K562 (cell line): Measurements from ENCODE around the gene PRTN3. TPM values are rescaled to one million over a fixed set of nuclear protein-coding genes. Genes with fewer than 3 reads are reported as not detected.

Experiments
- CBX2 ChIP-seq: fragments of 200-600 bp; sonication (generic); IDR thresholded peaks from one replicate; pipeline ENCODE4 v1.6.1; 2012; ENCODE audit warnings: mild to moderate bottlenecking, low read length, inconsistent platforms; ENCODE audit not compliant: insufficient read depth, poor library complexity, severe bottlenecking
- CTCFL ChIP-seq: IDR thresholded peaks from 2 replicates; pipeline ENCODE4 v1.6.1; 2011; ENCODE audit warnings: borderline replicate concordance, low read depth, mild to moderate bottlenecking, moderate library complexity, low read length; ENCODE audit not compliant: insufficient read depth, poor library complexity, severe bottlenecking
- CUX1 ChIP-seq: fragments of 200-800 bp; sonication (Bioruptor generic); IDR thresholded peaks from 2 replicates; pipeline ENCODE4 v1.6.1; 2016; ENCODE audit warnings: missing genetic modification characterization, missing compliant biosample characterization
- EGR1 ChIP-seq: fragments of 450-650 bp; conservative IDR thresholded peaks from 2 replicates; pipeline ENCODE4 v1.6.1; 2017; ENCODE audit warnings: mild to moderate bottlenecking
- FUS ChIP-seq: fragments of 200-400 bp; formaldehyde crosslinking; optimal IDR thresholded peaks from 2 replicates; pipeline ENCODE3; 2017; ENCODE audit warnings: low read depth, low read length
- GABPB2 ChIP-seq: fragments of 250-450 bp; sonication (Bioruptor Pico); conservative IDR thresholded peaks from 2 replicates; pipeline ENCODE4 v1.5.1; 2021; ENCODE audit warnings: mild to moderate bottlenecking
- HEY1 ChIP-seq: fragments of 250-450 bp; sonication (Bioruptor Pico); IDR thresholded peaks from 2 replicates; pipeline ENCODE4 v1.5.0; 2020; ENCODE audit warnings: mild to moderate bottlenecking, moderate library complexity, borderline replicate concordance
- SMAD3 ChIP-seq: fragments of 450-650 bp; formaldehyde crosslinking; conservative IDR thresholded peaks from 2 replicates; pipeline ENCODE4 v1.4.0; 2020; ENCODE audit warnings: mild to moderate bottlenecking
- STAT6 ChIP-seq: sonication (generic); formaldehyde crosslinking; IDR thresholded peaks from 2 replicates; pipeline ENCODE4 v1.8.1; 2023; ENCODE audit warnings: mild to moderate bottlenecking, missing genetic modification reagents
- ZNF347 ChIP-seq: fragments of 450-650 bp; formaldehyde crosslinking; IDR thresholded peaks from 2 replicates; pipeline ENCODE4 v1.4.0; 2020; ENCODE audit warnings: low read depth, mild to moderate bottlenecking, moderate library complexity
- ZNF586 ChIP-seq: fragments of 450-650 bp; formaldehyde crosslinking; conservative IDR thresholded peaks from 2 replicates; pipeline ENCODE4 v1.4.0; 2020; ENCODE audit warnings: mild to moderate bottlenecking, moderate library complexity
- ZNF696 ChIP-seq: fragments of 250-450 bp; sonication (Bioruptor Pico); conservative IDR thresholded peaks from 2 replicates; pipeline ENCODE4 v1.4.0; 2020; ENCODE audit warnings: mild to moderate bottlenecking, moderate library complexity
- ZNF766 ChIP-seq: fragments of 200-800 bp; sonication (Bioruptor generic); conservative IDR thresholded peaks from 2 replicates; pipeline ENCODE4 v1.6.1; 2016; ENCODE audit warnings: missing genetic modification characterization, missing compliant biosample characterization
- polyA plus RNA-seq, 8 experiments: library from polyadenylated mRNA; depleted of rRNA in 4 of 8; stranded (reverse) in 5 of 8; unstranded in 3 of 8; fragments of >200 nt; fragmentation: Nextera tagmentation in 2 of 8; fragmentation: Illumina TruSeq in 1 of 8; extraction: Ambion mirVana in 2 of 8; extraction: Trizol in 1 of 8; gene quantifications; 2 replicates each; pipeline versions ENCODE4 v1.2.1 to v1.2.3, GENCODE V29; 2011 to 2014; ENCODE audit warnings: inconsistent platforms in 1 of 8, missing spikeins in 1 of 8
- total RNA-seq, 7 experiments: library from RNA; depleted of rRNA in 6 of 7; stranded (reverse); fragments of >200 nt in 6 of 7; fragmentation: Illumina TruSeq in 2 of 7; extraction: Trizol in 2 of 7; gene quantifications; 2 replicates each; pipeline versions ENCODE4 v1.2.1 to v1.2.3, GENCODE V29; 2011 to 2021; ENCODE audit warnings: low replicate concordance in 1 of 7
- TF ChIP-seq, protein P1 (sequence below): fragments of 450-650 bp; conservative IDR thresholded peaks from 2 replicates; pipeline ENCODE4 v1.6.1; 2016; ENCODE audit warnings: missing genetic modification characterization, low read depth, mild to moderate bottlenecking, missing compliant biosample characterization, moderate library complexity

The PRTN3 gene
- total and polyA plus RNA-seq, 9 of the 15 experiments (the other 6 are each of a cell fraction or from before 2014, with no cell fraction given), result 0.14 to 0.86 (median 0.43) TPM; not detected in 3

- TF ChIP-seq GABPB2 (CRISPR knock-in tag) (no peak), FUS (peak; percentile 67), ZNF696 (CRISPR knock-in tag) (no peak), STAT6 (peak; percentile 55; the same call in 1 of the 2 replicates), ZNF586 (CRISPR knock-in tag) (no peak), SMAD3 (CRISPR knock-in tag) (no peak), ZNF347 (no peak), CBX2 (no peak), ZNF766 (CRISPR knock-in tag) (no peak), HEY1 (CRISPR knock-in tag) (no peak), EGR1 (no peak), CTCFL (no peak), CUX1 (CRISPR knock-in tag) (no peak)
- TF ChIP-seq, protein P1, sequence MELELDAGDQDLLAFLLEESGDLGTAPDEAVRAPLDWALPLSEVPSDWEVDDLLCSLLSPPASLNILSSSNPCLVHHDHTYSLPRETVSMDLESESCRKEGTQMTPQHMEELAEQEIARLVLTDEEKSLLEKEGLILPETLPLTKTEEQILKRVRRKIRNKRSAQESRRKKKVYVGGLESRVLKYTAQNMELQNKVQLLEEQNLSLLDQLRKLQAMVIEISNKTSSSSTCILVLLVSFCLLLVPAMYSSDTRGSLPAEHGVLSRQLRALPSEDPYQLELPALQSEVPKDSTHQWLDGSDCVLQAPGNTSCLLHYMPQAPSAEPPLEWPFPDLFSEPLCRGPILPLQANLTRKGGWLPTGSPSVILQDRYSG (tag), result peak; percentile 50; the same call in 1 of the 2 replicates
Observed at GRCh38 chr19:861756-862580, 21.2 kb downstream of the PRTN3 start (continued).
